COR-L47 (cell line): ENCODE data around the gene ODC1.
A peak's percentile ranks its signal among the peaks of the same experiment; 100 is the strongest.

ENCODE experiments used
- DNase-seq: peaks from one replicate; lab custom pipeline; 2025; lab: John Stamatoyannopoulos, UW

The ODC1 gene

DNA sequence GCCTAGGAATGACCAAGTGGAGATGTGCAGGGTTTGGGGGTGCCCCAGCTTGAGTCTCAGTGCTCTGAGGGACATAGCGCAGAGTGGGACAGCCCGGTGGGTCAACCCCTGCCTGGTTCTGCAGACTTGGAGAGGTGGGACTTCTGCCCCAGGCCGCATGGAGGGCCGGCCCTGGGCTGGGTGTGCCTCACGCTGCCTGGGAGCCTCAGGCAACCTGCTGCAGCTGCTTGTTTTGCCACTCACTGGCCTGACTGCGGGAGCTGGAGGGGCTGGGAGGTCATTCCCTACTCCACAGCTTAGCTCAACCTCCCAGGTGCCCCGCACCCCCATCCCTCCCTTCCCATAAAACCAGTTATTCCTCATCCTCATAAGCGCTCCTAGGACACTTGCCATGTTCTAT, 33.1 kb downstream of the ODC1 start:
- peak; percentile 11 for DNase-seq

DNA sequence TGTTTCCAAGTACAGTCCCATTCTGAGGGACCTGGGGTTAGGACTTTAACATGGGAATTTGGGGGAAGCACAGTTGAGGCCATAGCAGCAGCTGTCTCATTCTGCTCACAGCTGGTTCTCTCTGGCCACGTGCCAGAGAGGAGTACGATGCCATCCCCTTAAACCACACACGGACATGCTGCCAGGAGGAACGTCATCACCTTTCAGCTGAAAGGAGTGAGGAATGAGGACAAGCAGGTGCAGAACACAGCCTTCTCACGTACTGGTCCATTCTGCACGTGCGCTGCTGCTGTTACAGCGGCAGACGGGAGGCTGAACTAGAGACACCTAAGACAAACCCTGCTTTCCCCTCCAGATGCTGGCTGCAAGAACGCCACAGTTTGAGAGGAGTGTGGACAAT, 33.5 kb downstream of the ODC1 start:
- peak; percentile 89 for DNase-seq

DNA sequence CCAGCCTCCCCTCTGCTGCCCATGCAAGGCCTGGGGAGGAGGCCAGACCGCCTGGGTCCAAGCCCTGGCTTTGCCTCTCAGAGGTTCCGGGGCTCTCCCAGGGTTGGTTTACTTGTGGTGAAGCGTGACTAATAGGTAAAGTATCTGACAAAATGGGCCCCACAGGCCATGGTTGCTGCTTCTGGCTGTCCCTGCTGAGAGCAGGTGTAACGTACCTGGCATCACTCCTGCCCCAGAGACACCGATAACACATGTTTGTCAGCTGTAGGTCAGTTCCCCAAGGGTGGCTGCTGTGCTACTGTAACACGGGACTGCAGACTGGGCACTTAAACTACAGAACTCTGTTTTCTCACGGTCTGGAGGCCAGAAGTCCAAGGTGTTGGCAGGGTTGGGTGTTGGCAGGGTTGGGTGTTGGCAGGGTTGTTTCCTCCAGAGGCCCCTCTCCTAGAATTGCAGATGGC, 34.1 kb downstream of the ODC1 start:
- peak; percentile 65 for DNase-seq

DNA sequence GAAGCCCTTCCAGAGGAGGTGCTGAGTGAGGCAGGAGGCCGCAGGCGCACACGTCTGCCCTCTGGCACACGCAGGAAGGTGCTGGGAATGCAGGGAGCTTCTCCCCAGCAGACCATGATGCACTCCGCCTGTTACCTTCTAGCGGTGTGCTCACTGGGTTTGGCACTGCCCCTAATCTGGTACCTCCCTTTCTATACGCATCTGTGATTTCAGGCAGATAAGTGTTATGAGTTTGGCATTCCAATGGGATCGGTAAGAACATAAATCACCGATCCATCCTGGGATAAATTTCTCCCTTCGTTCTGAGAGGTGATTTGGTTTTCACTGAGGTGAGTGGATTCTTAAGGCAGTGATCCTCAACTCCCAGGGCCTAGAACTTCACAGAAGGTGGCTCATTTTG, 34.6 kb downstream of the ODC1 start:
- DNase-seq: no peak

DNA sequence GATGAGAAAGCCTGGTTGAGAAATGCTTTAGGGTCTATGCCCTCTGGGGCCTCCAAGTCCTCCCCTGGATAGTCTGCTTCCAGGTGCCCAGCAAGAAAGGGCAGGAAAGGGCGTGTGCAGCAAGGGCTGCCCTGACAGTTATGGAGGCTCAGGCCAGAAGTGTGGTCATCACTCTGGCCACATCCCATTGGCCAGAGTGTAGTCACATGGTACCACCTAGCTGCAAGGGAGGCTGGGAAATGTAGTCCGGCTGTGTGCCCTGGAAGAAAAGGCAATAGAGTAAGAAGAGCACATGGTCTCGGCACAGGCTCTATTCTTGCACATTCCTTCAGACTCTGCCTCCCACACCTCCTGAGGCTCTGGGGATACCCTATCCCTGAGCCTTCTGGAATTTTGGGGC, 35.7 kb downstream of the ODC1 start:
- peak; percentile 23 for DNase-seq

DNA sequence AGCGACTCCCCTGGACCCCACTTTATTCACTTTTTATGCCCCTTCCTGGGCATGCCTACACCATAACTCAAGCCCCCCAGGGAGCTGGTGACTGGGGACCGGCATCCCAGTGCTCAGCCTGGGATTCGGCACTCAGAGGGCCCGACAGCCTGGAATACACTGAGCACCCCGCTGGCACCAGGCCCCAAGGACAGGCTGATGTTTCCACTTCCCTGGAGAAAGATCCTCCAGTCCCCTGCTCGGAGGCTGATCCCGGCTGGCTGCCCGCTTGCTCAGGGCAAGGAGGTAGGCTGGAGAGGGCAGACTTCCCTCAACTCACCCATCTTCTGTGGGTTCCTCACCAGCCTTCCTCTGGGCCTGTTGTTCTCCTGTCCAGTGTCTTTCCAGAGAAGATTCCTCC, 36.6 kb downstream of the ODC1 start:
- no peak for DNase-seq

DNA sequence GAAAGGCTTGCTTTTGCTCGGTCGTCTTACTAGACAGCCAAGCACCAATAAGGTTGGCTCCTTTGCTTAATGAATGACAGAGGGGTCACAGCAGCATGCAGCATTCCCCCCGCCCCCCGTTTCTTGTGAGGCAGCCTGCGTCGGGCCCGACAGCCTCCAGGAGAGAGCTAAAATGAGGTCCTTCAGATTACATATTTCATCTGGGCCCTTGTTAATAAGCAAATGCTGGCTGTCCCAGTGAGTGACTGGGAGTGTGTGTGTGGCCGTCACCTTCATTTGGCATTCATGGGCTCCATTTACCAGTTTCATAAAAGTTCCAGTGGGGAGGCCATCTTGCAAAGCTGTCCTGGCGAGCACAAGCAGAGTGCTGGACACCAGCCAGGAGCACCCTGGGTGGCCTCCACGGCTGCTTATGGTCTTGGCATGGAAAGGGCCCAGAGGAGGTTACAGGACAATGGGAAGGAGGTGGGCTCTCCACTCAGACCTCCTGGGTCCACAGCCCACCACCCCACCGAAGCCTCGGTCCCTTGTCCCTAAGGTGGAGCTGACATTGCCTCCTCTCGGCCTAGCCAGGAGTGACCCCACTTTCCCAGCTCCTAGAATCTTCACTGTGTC, 37.2 kb downstream of the ODC1 start:
- peak; percentile 53 for DNase-seq

DNA sequence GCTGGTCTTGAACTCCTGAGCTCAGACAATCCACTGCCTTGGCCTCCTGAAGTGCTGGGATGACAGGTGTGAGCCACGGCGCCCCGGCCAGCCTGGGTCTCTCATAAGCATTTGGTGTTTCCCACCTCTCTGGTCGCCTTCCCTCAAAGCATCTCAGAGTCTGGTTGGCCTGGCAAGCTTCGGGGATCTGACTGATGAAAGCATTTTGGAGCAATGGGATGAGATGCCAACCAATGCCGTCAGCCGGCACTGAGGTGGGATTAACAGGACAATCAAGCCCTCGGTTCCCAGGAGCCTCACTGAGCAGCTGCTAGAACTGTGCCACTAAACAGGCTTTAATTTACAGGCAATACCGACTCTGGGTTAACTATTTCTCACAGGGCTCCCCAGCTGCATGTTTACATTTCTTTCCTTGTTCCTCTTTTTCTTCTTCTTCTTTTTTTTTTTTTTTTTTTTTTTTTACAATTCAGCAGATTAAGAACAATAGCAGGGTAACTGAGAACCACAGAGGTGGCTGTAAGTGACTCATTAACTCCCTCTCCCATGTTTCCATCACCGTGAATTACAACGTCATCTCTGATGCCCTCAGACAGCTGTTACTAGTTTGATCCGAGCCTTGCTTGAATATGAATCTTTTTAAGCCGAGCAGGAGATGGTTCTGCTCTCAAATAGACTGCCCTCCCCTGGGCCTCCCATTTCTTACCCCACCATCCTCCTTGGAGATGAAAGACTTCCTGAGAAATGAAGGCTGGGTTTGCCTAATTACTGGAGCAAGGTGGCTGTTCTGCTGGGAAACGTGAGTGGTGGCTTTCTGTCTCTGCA, 37.9 kb downstream of the ODC1 start:
- DNase-seq: no peak

DNA sequence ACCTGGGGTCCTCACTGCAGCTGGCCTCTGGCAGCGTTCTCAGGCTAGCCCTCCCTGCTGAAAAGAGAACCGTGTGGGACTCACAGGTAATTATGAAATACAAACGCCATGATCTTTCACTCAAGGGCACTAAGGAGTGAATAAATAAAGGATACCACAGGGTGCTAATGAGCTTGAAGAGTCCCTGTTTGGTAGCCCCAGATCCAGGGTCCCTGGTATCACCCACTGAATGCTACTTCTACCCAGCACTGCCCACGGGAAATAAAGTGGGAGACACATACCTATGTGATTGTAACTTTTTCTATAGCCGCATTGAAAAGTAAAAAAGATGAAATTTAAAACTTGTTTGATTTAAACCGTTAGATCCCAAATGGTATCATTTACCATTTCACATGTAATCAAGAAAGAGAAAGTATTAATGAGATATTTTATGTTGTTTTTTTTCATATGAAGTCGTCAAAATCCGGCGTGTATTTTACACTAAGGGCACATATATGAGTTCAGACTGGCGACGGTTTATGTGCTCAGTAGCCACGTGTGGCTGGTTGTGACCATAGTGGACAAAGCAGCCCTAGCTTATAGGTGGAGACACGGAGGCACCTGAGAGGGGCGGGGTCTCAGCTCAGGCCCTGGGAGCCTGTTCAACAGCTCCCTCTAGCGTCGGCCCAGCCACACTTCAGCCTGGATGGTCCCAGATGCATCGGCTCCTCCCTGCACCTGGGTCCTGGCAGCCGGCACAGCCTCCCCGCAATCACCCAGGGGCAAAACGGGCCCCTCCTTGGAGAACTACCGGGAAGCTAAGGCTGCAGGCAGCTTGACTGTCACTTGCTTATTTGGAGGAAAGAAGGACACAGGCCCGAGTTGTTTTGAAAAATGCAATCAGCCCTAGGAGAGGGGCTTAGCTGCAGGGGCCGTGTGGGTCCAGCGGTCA, 39.2 kb downstream of the ODC1 start:
- peak; percentile 92 for DNase-seq

DNA sequence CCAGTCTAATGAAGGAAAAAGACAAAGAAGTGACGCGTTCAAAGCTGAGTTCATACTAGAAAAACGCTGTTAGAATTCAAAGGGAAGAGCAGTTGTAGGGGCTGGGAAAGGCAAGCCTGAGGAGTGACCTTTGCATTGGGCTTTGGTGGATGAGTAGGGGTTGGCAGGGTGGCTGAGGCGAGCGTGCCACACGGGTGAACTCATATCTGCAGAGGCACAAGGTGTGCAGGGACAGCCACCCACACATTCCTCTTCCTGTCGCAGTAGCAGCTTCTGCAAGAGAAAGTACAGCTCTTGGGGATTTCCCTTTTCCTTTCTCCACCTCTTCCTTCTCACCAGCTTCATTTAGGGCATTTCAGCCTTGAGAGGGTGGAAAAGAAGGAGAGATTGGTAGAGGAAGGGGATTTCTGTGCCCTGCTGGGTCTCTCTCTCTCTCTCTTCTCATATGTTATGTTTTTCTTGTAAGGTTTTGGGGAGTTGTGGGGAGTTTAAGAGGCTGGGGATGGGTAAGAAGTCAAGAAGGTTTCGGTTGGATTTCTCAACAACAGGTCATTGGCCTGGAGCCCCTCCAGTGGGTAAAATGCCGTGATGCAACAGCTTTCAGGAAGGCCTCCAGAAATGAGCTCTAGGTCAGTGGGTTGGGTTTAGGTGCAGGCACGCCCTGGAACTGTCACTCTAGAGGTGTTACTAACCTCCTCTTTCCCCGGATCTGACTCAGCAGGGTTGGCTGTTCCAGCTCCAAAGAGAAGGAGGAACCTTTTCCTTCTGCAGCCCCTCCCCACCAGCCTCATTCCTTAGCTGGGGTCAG, 40.1 kb downstream of the ODC1 start:
- DNase-seq: no peak

DNA sequence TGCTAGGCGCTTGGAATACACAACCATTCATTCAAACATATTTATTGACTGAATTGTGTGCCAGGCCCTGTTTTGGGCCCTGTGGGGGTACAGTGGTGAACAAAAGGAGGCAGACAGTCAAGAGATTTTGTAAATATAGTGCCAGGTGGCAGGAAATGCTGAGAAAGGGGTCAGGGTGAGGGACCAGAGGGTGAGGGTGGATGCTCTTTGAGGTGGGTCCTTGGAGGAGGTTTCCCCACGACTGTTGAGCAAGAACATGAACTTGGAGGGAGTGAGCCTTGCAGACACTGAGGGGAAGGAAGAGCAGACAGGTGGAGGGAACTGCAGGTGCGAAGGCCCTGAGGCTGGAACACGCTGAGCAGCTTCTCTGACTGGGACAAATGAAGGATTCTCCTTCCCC, 40.7 kb downstream of the ODC1 start:
- DNase-seq: no peak

DNA sequence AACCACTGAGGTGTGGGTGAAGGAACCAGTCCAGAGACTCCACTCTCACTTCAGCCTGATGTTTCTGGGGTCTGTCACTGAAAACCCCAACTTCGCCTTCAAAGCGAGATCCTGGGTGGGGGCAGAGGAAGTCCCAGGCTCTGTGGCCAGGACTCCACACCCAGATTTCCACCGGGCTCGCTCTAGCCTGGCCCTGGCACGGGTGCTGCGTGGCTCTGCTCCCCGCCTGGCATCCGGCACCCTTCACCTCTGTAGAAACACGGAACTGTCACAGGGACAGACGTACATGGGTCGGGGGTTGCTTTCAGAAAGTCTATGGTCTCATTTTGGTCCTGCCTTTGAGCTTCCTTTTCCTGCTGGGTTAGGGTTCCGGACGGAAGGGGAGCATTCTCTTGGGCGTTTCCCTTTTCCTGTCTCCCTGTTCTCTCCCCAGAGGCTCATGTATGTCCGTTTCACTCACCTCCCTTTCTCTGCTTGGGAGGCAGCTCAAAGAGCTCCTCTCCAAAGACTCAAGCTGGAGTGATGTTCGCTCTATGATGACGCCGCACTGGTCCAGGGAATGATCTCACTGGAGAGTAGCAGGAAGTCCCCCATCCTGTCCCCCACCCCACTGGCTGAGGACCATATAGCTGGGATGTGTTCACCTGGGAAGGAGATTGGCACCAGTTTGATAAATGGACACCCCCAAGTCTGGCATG, 41.5 kb downstream of the ODC1 start:
- DNase-seq: no peak

DNA sequence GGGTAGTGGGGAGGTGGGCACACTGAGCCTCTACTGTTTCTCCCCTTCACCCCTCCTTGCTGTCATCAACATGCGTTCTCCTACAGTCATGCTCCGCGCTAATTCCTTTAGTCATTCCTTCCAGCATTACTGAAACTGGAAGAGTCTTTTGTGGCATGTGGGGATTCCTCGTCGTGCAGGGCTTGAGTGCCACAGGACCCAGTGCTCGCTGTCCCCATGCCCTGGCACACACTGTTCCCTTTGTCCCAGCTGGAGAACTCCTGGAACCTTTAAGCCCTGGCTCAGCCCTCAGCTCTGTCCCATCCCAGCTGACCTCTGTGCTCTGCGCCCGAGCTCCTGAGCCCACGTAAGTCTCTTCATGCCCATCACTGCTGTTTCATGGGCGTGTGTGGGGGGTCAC, 42.1 kb downstream of the ODC1 start:
- DNase-seq: no peak

DNA sequence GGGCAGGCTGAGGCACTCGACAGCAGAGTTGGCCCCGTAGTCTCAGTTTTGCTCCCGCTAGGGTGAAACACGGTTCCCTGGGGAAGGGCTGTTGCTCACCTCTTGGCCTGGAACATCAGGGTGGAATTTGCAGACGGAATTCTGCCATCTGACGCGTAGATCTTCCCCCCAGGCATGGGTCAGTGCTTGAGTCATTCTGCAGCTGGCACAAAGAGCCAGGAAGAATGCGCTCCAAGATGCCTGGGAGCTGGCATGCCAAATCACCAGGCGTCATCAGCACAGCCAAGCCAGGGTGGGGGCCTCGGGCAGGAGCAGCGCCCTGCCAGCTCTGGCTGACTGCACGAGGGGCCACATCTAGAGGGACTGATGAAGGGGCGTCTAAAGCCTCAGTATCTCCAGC, 42.7 kb downstream of the ODC1 start:
- DNase-seq: no peak

DNA sequence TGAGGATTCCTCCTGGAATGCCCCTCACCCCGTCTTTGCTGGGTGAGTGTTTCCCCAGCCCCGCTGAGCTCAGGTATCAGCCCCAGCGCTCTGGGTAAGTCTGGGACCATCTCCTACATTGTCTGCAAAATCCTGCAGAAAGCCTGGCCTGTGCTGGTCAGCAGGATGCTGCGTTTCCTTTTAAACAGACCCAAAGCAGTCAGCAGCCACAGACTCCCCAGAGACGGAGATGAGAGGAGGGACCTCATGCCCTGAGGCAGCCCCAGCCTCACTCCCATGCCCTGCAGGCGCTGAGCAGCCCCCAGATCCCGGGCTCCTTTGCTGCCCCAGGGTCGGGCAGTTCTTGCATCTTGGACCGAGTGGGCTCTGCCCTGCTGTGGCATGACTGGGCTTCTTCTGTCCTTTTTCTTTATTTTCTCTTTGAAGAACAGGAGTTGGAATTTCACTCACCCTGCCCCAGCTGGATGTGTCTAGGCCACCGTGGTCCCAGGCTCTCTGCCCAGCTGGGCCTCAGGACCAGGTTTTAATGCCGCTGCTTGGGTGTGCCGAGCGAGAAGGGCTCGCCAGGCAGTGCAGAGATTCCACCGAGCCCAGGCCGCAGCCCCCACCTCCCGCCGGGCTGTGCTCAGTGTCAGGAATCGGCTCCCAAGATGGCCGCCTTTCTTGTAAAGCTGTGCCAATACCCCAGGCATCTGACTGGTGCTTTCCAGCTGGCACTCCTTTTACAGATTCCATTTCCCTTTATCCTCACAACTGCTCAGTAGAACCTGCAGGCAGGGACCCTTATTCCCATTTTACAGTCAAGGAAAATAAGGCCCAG, 43.6 kb downstream of the ODC1 start:
- DNase-seq: no peak

DNA sequence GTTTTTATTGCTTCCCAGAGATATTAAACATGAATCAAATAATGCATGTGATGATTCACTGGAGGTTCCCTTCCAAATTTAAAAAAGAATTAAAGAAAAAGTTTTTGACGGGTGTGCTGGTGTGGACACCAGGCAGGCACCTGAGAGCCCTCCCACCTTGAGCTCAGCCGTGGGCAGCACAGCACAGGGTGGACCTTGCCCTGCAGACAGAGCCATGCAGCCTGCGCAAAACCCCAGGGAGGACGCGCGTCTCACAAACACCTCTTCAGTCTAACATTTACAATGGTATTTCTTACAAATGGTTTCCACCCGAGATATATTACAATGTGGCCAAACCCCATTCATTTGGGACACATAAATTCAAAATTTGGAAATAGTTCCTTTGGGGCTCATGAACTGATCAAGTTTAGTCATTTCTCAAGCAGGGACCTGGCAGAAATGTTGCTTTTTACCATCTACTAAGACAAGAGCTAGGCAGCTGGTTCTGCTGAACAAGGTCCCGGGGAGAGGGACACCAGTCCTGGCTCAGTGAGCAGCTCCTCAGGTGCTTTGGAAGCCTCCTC, 45.4 kb downstream of the ODC1 start:
- no peak for DNase-seq

DNA sequence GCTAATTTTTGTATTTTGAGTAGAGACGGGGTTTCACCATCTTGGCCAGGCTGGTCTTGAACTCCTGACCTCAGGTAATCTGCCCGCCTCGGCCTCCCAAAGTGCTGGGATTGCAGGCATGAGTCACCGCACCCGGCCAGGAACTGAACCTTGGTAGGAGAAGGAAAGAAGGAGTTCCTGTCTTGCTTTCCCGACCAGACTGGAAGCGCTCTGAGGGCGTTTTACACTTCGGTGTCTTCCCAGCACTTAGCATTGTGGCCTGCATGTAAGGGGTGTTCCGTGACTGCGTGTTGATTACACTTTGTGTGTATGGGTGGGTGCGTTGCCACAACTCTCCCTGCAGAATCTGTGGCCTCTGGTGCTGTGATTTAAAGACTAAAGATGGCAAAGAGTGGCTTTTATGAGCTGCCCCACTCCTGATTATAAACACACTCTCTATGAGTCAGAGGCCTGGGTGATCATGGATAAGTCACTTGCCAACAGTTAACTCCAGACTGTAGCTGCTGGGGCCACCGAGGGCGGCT, 46.0 kb downstream of the ODC1 start:
- no peak for DNase-seq

DNA sequence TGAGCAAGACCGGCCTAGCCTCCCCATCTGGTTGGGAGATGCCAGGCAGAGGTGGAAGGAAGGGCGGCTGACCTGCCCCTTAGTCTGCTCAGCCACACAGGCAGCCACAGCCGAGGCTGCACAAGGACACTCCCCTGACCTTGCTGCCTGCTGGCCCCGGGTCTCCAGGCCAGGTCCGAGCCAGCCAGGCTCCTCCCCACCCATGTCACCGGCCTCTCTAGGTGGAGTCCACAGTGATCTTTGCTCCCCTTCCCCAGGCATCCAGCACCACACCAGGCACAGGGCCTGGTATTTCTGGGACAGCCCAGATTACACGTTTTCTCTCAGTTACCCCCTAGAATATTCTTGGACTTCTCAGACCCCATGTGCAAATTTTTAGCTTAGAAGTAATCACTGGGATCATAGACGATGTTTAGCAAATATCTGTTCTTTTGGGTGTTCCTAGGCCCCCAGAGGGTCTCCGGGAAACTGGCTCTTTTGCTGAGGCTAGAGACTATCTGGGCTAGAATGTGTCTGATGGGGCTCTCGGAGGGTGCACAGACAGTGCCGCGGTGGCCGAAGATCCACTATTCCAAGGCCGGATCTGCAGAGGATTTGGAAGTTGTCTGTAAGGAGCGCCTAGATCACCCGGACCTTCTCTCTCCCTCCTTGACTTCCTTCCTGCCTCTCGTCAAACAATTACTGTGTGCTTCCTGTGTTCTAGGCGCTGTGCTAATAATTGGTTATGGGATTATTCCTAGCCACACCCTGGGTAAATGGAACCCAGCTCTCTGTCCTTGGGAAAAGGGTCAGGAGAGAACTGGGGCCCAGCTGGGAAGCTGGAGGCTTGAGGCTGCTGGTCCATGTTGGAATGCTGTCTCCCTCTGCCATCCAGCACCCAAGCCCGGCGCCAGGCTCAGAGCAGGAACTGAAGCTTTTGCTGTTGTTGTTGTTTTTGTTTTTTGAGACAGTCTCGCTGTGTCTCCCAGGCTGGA, 46.9 kb downstream of the ODC1 start:
- no peak for DNase-seq
